HL-60 (cell line): ENCODE results near the gene CLIC1.

Experiments used
- DNase-seq, 2 experiments: peaks; one replicate each; pipeline ENCODE4 v3.0.0-alpha.2; 2010 to 2020; ENCODE audit warnings: low read depth in 1 of 2, low spot score in 1 of 2
- H3K27ac ChIP-seq: fragments of 250-450 bp; sonication (Bioruptor Pico); replicated peaks from 2 replicates; pipeline ENCODE4 v1.5.1; 2020; ENCODE audit warnings: mild to moderate bottlenecking, moderate library complexity
- H3K27me3 ChIP-seq: fragments of 250-450 bp; sonication (Bioruptor Pico); 2 replicates; pipeline ENCODE4 v1.5.1; 2021; ENCODE audit warnings: mild to moderate bottlenecking, moderate library complexity; ENCODE audit not compliant: insufficient read depth, poor library complexity, severe bottlenecking
- H3K4me3 ChIP-seq: replicated peaks from 2 replicates; pipeline ENCODE4 v1.5.1; 2011; ENCODE audit warnings: mild to moderate bottlenecking, control low read depth, low read length; ENCODE audit not compliant: insufficient read depth
- GABPA ChIP-seq: IDR thresholded peaks from 2 replicates; pipeline ENCODE4 v1.6.1; 2012; ENCODE audit warnings: low read depth
- POLR2AphosphoS5 ChIP-seq: IDR thresholded peaks from 2 replicates; pipeline ENCODE4 v1.6.1; 2012; ENCODE audit warnings: low read depth
- SPI1 ChIP-seq: IDR thresholded peaks from 2 replicates; pipeline ENCODE4 v1.6.1; 2012; ENCODE audit warnings: low read depth, mild to moderate bottlenecking, borderline replicate concordance
- TF ChIP-seq, protein P1 (sequence below): IDR thresholded peaks from one replicate; pipeline ENCODE4 v1.5.1; 2011; ENCODE audit warnings: low read length, control low read depth, inconsistent platforms; ENCODE audit not compliant: insufficient read depth
- TF ChIP-seq, protein P2 (sequence below): IDR thresholded peaks from 2 replicates; pipeline ENCODE4 v1.6.1; 2012; ENCODE audit warnings: low read depth; ENCODE audit not compliant: insufficient replicate concordance

Gene CLIC1

DNA sequence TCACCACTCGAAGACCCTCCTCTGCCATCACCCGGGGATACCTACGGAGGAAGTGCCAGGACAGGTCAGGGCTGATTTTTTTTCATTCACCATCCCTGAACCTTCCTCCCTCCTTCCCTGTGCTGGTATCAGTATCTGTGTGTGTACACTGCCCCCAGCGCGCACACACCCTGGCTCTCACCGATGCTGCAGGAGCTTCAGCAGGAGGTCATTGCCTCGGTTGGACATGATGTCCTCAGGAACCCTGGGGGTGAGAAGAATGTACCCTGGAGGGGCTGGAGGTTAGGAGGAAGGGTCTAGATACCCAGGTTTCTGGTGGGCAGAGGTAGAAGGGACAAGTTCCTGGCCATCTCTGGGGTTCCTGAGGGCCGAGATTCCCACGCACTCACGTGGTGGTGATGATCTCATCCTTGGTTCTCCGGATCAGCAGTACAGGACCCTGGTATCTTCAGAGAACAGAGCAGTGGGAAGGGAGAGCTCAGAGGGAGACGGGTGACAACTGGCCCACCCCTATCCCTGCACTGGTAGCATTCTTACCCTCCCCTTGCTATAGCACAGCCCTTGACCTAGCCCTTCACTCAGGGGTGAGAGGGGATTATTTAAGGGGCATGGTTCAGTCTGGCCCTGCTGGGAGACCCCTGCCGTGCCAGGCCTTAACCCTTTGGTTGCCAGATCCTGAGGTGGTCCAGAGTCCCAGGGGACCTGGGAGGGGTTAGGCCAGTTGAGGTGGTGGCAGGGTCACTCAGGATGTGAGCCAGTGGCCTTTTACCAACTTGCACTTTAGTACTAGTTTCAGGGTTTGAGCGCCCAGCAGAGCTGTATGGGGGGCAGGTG, 48.3 kb downstream of the CLIC1 start:
- Histone ChIP-seq H3K4me3 (no peak overlapping the region), H3K27ac (no peak overlapping the region), H3K27me3 (no peaks in the 10 kb centered on the region)
- TF ChIP-seq, protein P1, sequence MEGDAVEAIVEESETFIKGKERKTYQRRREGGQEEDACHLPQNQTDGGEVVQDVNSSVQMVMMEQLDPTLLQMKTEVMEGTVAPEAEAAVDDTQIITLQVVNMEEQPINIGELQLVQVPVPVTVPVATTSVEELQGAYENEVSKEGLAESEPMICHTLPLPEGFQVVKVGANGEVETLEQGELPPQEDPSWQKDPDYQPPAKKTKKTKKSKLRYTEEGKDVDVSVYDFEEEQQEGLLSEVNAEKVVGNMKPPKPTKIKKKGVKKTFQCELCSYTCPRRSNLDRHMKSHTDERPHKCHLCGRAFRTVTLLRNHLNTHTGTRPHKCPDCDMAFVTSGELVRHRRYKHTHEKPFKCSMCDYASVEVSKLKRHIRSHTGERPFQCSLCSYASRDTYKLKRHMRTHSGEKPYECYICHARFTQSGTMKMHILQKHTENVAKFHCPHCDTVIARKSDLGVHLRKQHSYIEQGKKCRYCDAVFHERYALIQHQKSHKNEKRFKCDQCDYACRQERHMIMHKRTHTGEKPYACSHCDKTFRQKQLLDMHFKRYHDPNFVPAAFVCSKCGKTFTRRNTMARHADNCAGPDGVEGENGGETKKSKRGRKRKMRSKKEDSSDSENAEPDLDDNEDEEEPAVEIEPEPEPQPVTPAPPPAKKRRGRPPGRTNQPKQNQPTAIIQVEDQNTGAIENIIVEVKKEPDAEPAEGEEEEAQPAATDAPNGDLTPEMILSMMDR = no peak
- TF ChIP-seq SPI1 (no peak), GABPA (no peak), POLR2AphosphoS5 (no peak)
- TF ChIP-seq, protein P2, sequence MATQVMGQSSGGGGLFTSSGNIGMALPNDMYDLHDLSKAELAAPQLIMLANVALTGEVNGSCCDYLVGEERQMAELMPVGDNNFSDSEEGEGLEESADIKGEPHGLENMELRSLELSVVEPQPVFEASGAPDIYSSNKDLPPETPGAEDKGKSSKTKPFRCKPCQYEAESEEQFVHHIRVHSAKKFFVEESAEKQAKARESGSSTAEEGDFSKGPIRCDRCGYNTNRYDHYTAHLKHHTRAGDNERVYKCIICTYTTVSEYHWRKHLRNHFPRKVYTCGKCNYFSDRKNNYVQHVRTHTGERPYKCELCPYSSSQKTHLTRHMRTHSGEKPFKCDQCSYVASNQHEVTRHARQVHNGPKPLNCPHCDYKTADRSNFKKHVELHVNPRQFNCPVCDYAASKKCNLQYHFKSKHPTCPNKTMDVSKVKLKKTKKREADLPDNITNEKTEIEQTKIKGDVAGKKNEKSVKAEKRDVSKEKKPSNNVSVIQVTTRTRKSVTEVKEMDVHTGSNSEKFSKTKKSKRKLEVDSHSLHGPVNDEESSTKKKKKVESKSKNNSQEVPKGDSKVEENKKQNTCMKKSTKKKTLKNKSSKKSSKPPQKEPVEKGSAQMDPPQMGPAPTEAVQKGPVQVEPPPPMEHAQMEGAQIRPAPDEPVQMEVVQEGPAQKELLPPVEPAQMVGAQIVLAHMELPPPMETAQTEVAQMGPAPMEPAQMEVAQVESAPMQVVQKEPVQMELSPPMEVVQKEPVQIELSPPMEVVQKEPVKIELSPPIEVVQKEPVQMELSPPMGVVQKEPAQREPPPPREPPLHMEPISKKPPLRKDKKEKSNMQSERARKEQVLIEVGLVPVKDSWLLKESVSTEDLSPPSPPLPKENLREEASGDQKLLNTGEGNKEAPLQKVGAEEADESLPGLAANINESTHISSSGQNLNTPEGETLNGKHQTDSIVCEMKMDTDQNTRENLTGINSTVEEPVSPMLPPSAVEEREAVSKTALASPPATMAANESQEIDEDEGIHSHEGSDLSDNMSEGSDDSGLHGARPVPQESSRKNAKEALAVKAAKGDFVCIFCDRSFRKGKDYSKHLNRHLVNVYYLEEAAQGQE = no peak
- DNase-seq = no peak

DNA sequence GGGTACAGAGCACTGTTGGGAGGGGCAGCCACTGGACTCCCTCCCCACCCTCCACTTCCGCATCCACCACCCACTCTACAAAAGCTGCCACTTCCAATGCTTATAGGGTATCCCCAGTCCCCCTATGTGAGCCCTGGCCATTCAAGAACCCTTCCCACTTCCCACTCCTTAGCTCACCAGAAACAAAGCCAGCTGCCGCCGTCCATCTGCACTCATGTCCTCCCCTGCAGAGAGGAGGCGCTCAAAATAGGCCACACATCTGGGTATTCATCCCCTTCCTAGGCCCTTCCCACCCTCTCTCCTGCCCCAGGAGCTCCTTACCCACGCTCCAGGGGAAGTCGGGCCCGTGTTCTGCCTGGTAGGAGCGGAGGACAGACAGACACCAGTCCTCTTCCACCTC, 49.0 kb downstream of the CLIC1 start:
- DNase-seq = no peak
- TF ChIP-seq GABPA (no peak), SPI1 (no peak), POLR2AphosphoS5 (no peak)
- TF ChIP-seq, protein P2 = no peak
- Histone ChIP-seq H3K27ac (no peak overlapping the region), H3K4me3 (no peak overlapping the region), H3K27me3 (no peaks in the 10 kb centered on the region)

DNA sequence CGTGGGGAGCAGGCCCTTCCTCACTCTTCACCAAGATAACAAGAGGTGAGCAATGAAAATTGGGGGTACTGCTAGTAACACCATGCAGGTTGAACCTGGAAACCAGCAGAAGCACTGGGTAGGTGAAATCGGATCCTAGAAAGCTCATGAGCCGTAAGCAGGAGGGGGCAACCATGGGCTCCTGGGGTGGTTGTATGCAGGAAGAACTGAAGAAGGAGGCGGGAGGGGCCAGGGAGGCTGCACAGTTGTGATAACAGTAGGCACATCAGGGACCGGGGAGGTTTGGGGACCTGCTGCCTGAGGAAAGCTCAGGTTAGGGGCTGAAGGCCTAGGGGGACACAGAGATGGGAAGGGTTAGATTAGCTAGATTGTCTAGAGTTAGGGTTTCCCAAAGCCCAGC, 49.8 kb downstream of the CLIC1 start:
- Histone ChIP-seq H3K4me3 (no peak overlapping the region), H3K27ac (no peak overlapping the region), H3K27me3 (no peaks in the 10 kb centered on the region)
- DNase-seq = no peak
- TF ChIP-seq, protein P1 = no peak
- no peak for TF ChIP-seq POLR2AphosphoS5

DNA sequence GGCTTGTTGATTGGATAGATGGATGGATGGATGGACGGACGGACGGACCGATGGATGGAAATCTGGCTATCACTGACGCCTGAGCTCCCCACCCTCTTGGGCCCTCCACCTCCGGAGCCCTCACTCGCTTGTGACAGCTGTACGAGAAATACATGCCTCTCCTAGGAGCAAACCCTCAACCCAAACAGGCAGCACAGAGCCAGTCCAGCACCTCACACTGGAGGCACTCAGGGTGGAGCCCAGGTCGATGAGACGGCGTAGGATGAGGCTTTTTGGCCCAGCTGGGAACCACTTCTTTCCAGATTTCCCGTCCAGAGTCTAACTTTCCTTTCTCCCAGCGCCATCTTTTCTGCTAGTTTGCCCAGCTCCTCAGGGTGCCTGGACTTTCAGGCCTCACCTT, 52.7 kb downstream of the CLIC1 start:
- TF ChIP-seq GABPA = no peak
- TF ChIP-seq, protein P2 = no peak
- TF ChIP-seq POLR2AphosphoS5 = no peak
- no peak for TF ChIP-seq SPI1
- TF ChIP-seq, protein P1 = no peak
- no peak for DNase-seq
- H3K27ac ChIP-seq = no peak overlapping the region
- no peak overlapping the region for H3K4me3 ChIP-seq
- no peaks in the 10 kb centered on the region for H3K27me3 ChIP-seq
